ENCODE data around the gene E2F7.

The E2F7 gene

DNA sequence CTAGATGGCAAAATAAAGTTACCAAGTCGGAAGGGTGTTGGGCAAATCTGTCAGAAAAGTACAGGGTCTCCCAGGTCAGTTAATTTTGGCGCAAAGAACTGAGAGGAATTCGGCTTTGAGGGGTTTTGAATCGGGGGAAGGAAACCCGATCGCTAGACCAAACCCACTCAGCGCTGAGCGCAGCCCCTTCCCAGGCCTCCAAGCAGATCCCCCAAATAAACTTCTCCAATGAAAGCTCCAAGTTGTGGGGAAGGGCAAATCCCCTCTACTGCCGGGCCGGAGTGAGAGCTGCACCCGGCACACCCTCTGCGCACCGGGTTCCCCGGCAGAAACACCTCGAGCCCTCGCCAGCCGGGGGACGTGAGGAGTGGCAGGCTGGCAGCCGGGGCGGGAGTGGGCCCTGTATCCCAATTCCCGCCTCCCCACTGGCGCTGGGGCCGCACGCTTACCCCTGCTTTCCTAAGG lies 441 bp downstream of the E2F7 start:
- DNase-seq (ENCODE audit: low read depth, low spot score) = no peak

DNA sequence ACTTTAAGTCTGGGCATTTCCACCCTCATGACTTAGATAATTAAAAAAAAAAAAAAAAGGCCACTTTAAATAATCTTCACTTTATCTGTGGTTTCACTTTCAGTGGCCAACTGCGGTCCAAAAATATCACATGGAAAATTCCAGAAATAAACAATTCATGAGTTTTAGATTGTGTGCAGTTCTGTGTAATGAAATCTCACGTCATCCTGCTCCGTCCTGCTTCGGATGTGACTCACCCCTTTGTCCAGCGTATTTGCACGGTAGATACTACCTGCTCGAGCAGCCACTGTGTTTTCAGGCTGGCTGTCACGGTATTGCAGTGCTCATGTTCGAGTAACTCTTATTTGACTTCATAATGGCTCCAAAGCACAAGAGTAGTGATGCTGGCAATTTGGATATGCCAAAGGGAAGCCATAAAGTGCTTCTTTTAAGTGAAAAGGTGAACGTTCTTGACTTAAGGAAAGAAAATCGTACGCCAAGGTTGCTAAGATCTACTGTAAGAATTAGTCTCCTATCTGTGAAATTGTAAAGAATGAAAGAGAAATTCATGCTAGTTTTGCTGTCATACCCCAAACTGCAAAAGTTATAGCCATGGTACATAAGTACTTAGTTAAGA lies 2.4 kb downstream of the E2F7 start:
- no peak for DNase-seq (ENCODE audit: low read depth, low spot score)

DNA sequence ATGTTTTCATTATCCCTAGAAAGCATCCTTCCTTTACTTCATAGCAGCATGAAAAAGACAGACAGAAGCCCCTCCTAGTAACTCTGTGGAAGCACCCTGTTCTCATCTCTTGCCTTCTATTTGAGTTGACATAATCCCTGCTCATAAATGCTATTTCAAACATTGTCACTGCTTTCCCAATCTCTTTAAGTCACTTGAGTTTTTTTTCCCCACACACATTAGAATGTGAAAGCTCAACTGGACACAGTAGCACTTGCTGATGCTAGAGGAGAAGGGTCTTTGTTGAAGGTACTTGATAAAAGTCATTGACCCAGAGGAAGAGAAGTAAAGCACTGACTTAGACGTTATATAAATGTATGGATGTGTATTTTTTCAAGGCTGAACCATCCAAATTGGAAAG lies 3.0 kb downstream of the E2F7 start:
- no peak for DNase-seq (ENCODE audit: low read depth, low spot score)

DNA sequence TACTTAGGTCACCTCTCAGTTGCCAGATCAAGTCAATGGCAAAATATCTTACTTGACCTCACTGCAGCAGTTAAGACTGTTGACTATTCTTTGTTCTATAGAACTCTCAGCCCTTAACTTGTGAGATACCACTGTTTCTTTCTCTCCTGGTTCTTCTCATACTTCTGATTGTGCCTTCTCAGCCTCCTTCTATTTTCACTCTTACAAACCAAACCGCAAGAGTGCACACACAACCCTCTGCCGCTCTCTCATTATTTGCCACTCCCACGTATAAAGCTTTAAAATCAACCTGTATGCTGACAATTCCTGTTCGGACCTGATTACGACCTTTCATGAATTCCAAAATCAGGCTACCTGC lies 4.5 kb downstream of the E2F7 start:
- DNase-seq (ENCODE audit: low read depth, low spot score) = no peak

DNA sequence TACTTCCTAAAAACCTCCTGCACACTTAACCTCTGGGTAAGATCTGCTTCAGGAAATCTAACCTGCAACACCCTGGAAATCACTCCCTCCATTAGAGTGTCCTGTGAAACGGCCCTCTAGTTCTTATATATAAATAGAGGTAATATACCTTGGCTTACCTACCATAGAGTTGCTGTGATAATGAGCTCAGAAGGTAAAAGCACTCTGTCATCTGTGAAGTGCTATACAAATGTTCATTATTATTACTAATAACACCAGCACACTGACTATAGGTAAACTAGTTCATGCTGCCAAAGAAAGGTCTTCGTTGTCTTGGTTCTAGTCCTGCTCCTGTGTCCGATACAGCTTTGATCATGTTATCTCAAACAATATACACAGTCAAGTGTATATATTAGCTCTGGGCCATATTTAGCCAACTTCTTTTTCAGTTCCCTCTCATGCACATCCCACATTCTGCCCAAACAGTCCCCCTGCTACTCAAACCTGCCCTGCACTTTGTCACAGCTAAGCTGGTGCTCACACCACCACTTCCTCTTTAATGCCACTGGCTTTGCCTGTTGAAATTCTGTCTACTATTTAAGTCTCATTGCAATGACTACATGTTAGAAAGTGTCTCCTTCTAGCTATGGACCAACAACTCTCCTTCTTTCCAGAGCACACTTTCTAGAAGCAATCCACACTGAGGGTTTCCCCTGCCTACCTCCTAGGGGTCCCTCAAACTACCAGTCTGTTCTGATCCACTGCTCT lies 5.1 kb downstream of the E2F7 start:
- DNase-seq (ENCODE audit: low read depth, low spot score) = no peak

DNA sequence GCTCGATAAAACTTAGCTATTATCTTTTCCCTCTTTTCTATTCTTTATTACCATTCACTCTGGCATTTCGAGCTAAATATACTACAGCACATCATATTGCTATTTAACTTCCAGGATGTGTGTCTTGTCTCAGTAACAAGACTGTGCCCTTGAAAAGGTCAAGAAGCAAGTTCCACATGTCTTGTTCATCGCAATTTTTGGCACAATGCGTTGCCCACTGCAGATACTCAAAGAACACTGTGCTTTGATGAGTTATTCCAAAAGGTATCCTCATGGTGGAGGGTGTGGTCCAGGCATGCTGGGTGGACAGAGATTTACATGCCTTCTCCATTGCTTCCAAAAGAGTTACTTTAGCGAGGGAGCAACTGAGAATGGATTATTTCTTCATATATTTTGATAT lies 6.6 kb downstream of the E2F7 start:
- no peak for DNase-seq (ENCODE audit: low read depth, low spot score)

DNA sequence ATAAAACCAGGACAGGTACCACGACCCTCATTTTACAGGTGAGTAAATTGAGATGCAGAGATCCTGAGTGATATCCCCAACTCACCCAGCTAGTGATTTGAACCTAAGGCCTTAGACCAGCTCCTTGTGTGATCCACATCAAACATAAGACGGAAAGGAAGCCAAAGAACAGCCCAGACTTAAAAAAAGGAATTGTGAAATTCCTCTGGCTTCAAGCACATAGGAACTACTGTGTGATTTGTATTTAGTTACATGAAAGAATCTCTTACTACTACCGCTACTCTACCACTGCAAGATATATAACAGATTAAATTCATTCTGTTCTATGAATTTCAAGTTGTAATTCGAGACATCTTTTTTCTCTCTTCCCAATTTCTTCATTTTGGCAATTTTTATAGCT lies 10.5 kb downstream of the E2F7 start:
- no peak for DNase-seq (ENCODE audit: low read depth, low spot score)

DNA sequence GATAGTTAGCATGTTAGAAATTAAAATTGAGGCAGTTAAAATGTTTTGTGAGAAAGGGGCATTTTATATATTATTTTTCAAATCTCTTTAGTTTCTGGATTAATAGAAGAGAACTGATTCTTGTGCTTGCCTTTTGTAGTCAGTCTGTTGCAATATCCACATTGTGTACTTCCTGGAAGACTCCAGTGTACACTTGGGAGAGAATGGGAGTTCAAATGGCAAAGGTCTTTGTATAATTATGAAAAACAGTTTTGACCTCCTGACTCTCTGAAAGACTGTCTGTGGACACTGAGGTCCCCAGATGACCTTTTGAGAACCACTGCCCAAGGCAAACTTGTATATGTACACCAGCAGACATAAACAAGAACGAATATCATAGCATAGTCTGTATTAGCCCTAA lies 12.1 kb downstream of the E2F7 start:
- no peak for DNase-seq (ENCODE audit: low read depth, low spot score)

DNA sequence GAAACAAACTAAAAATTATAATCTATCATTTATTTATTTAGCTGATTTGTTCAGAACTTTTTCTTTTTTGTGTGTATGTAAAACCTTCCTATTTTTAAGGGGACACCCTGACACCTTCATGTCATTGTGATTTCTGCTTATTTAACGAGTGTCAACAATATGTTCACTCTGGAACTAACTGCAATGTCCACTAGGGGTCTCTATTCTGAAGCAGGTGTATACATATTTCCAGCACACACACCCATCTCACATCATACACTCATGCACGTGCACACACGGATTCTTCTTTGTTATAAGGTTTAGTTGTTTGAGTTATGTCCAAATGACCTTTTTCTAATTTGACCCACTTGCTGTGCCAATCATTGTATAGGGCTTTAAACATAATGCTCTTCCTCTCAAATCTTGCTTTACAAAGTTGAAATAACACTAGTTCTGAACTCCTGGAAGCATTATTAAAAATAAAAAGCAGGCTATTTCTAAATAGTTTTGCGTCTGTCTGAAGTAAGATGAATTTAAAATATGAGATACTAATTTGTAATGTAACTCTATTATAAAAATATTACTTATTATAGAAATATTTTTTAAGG lies 15.5 kb downstream of the E2F7 start:
- no peak for DNase-seq (ENCODE audit: low read depth, low spot score)

DNA sequence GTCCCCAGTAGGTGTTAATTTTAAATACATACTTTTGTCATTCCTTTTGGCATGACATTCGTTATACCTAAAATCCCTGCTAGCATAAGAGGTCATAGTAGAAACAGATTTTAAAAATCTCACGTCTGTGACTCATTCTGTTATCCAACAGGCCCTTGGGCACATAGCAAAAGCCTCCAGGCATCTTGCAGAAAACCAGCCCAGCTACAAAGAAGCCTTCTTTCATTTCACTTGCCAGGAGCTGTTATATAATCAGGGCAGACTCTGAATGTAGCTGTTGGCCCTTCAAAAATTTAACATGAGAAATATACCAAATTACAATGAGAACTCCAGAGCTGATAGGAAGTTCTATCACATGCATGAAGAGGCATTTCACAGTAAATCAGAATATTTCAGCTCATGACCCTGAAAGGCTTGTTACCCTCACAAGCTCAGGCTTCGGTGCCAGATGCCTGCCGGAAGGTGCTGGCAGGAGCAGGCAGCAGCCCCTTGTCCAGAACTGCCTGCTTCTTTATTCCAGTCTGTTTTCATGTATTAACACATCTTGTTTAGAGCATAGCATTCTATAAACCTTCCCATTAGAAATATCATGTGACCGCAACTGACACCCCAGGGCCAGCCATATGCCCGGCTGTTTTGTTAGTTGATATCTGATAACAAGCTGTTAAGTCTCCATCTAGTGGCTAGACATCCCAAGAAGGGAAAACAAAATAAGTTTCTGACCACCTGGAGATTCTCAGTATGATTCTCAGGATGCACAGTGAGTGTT lies 17.8 kb downstream of the E2F7 start:
- no peak for DNase-seq (ENCODE audit: low read depth, low spot score)

DNA sequence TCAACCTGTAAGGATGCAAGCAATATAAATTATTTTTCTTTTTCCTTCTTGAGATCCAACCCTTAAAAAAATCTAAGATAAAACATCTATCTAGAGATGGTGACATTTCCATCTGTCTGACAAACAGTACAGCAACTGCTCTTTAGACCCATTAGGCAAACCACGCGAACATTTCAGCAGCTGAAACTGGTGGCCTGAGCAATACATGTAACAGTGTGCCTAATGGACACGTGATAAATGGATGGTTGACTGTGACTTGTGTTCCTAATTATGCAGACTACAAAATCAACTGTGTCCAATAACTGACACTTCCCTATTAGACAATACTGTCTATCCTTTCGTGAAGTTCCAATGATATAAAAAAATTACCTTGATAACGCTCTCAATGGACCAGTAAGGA lies 18.9 kb downstream of the E2F7 start:
- no peak for DNase-seq (ENCODE audit: low read depth, low spot score)

DNA sequence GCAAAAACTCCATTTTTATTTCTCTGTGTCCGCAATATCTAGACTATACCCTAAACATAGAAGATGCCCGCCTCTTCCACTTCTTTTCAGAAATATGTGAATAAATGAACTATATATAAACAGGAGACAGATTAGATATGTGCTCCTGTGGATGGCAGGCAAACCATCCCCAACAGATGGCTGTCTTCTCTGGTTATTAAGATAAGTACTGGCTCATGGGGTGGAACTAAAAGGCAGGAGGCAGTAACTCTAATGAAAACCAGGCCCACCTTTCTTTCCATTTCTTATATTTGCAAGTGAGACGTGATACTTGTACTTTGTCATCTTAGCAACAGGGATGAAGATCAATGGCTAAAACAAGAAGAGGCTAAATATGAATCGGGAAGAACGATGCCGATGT lies 20.2 kb downstream of the E2F7 start:
- no peak for DNase-seq (ENCODE audit: low read depth, low spot score)

DNA sequence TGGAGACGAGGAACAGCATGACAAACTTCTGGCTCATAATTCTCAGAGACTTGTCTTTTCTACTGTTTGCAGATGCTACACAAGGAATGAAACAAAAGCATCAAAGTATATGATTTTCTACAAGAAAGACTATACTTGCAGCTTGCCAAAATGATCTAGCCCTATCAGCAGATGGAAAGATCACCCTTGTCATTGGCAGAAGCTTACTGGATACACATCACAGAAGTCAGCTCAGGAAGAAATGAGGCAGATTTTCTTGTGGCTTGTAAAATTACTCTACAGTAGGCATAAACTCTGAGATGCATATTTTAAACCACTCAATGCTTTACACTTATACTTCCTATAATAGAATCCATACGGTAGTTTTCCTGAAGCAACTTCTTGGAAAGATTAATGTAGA lies 20.6 kb downstream of the E2F7 start:
- DNase-seq (ENCODE audit: low read depth, low spot score) = no peak

DNA sequence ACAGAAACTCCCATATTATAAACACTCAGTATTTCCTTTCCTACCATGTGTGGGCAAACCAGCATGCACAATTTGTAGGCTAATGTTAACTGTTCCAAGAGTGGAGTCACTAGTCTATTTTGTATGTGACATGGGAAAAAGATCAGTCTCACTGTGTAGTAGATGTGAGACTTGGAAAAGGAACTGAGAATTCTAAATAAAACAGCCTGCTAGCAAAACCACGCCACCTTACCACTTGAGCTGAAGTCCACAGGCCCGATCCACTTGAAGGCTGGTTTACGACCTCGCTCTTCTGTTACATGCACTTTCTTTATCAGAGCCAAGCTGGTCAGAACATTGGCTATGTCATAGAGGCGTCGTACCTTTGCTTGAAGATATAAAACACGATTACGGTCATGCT lies 22.5 kb downstream of the E2F7 start:
- no peak for DNase-seq (ENCODE audit: low read depth, low spot score)

DNA sequence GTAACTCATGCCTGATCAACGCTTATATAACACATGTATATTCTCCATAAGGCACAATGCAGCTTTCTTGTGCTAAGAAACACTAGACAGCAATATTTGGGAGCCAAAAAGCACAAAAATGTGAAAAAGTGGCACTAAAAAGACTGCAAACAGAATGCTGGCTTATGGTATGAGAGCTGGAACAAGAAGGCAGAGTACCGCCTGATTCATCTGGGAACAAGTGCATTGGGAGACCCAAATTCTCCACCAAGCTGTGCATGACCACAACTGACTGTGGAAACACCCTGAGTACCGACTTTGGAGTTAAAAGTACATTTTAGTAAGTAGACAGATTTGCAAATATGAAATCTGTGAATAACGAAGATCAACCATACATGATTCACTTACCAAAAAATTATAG lies 25.1 kb downstream of the E2F7 start:
- DNase-seq (ENCODE audit: low read depth, low spot score) = no peak

DNA sequence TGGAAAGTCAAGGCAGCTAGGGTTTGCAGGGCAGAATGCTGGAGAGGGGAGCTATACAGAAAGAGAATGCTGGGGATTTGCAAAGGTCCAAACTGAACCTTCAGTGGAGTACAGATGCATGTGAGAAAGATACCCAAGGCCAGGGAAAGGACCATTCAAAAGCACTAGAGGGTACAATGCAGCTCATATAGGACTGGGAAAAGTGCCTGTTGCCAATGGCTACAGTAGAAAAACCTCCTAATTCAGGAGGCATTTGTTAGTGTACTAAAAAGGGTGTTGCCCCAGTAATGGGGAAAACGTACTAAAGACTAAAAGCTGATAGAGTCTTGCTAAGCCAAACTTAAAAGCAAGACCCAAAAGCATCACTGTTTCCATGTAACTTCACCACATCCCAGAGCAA lies 30.1 kb downstream of the E2F7 start:
- DNase-seq (ENCODE audit: low read depth, low spot score) = no peak

DNA sequence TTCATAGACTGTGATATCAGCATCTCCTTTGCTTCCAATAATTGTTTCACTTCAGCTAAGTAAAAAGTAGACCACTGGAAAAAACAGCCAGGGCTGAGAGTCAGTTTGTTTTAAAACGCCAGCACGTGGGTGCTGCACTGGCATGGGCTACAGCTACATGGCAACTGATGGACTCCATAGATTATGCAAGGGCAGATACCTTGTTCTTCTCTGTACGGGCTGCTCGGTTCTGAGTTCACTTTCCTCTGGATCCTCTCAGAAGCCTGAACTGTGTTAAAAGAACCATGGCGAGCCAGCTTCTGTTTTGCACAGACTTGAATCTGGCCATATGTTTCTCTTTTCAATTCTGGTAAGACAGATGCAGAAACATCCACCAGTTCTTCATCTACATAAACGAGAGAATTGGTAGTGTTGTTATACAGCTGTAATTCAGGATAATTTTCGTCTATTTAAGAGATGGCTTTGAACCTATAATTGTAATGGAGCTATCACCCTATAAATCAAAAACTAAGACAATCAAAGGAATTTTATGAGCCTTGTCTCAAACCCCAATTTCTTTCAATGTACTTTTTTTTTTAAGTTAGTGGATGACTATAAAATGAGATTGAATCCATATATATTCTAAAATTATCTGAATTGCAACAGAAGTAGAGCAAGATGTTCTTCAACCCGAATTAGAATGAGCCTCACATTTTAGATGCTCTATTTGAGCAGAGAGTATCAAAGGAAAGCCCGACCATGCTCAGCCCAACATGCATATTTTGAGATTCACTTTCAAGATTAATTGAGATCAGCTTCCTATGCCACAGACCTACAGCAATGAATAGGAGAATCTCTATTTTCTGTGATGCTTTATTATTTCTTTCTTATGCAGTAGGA lies 31.5 kb downstream of the E2F7 start:
- DNase-seq (ENCODE audit: low read depth, low spot score) = no peak

DNA sequence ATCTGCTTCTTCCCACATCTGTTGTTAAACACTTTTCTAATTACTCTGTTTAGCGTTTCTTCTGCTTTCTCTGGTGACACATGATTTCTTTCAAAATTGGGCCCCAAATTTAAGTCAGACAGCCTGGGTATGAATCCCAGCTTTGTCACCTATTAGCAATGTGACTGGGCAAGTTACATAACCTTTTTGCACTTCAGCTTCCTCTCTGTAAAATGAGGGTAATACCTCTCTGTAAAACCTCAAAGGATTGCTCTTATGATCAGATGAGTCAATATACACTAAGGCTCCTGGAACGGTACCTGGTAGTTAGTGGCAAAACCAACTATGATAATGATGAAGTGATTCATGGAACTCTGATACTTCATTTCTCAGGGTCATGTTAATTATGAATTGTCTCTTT lies 33.0 kb downstream of the E2F7 start:
- DNase-seq (ENCODE audit: low read depth, low spot score) = no peak

DNA sequence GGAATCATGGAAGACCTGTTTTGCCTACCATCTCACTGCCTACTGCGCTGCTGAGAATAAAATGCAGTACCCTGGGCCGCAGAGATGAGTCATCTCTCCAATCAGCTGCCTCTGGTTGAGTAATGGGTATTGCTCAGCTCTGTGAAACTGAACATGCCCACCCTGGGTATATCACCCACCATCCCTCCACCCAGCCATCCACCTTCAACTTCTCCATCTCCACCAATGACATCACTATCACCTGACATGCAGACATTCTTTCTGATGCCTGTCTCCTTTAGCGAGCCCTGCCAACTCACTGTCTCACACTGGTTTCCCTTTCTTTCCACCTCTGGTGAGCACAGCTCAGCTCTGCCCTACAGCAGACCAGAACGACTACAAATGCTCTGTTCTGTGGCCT lies 33.6 kb downstream of the E2F7 start:
- DNase-seq (ENCODE audit: low read depth, low spot score) = no peak

DNA sequence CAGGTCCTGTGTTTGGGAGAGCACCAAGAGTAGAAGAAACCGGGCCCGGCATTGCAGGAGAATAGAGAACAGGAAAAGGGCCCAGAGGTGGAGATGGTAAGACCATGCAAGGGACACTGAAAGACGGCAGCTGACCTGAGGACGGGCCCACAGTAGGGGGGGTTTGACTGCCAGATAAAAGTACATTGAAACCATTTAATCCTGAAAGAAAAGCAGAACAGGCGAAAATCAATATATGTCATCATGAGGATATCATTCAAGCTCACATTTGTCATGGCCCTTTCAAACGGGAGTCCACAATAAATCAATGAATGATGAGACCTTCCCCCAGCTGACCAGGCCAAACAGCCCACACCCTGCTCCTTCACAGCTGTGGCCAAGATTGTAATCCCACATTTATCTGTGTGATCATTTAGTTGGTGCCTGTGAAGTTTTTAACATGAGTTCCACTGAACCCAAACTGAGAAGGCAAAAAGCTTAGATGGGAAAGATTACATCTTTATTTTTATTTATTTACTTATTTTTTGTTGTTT lies 39.5 kb downstream of the E2F7 start:
- no peak for DNase-seq (ENCODE audit: low read depth, low spot score)

DNA sequence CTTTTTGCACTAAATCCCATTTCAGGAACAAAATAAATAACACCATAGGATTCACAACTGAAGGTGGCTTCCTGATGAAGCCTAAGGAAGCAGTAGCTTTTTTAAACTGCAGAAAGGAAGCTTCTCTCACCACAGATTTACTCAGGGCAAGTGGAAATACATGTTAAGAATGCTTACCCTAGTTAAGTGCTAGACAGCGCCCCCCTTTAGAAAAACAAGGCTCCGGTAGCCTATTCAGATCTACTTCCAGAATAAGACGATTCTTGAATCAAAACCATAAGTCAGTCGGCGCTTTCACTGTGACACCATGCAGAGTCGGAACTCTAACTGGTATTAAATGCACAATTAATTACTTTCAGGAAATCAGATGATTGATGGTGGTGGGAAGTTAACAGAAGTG lies 41.9 kb downstream of the E2F7 start:
- no peak for DNase-seq (ENCODE audit: low read depth, low spot score)

Measured in smooth muscle cell of the brain vasculature (primary cell).